Right lobe of liver (tissue), 4 donors: Measurements from ENCODE around the gene CCDC148.
A peak's percentile ranks its signal among the peaks of the same experiment; 100 is the strongest.

Experiments used
- CTCF ChIP-seq, 4 donors: fragments of 200-600 bp in 3 of 4; fragments of 450-650 bp in 1 of 4; IDR thresholded peaks; one replicate each; pipeline versions ENCODE4 v1.5.1 to v1.8.0; 2016 to 2022; ENCODE audit warnings: antibody characterized with exemption in 4 of 4, mild to moderate bottlenecking in 2 of 4
- POLR2A ChIP-seq: fragments of 450-650 bp; IDR thresholded peaks from one replicate; pipeline ENCODE4 v1.6.1; 2017; ENCODE audit warnings: antibody characterized with exemption, mild to moderate bottlenecking
- donor health status: DM: no; HTN: no; CAD: no.
- donor health status: DM: no; HTN: no; CAD: no.
- donor health status: DM: no; HTN: yes; CAD: no.

- TF ChIP-seq CTCF (IDR thresholded peaks at IDR 0.05) (peak; percentile 40 to 51 (median 42)), POLR2A (no peak)
Observed at GRCh38 chr2:158464426-158465281, 8.1 kb upstream of the CCDC148 start.
